HG03025 (cell line): ENCODE data around the gene PUDP.
"Not testable (repeated sequence)": the region's sequence is repeated elsewhere in the genome, so short reads cannot be mapped to it uniquely, and the experiment has no call there.

ENCODE experiments used
- ATAC-seq: cut with Tn5 transposase; IDR thresholded peaks from one replicate; pipeline ENCODE4 v1.9.1; 2021; ENCODE audit warnings: mild to moderate bottlenecking, moderate library complexity; ENCODE audit not compliant: unreplicated experiment, low FRiP score

PUDP gene

DNA sequence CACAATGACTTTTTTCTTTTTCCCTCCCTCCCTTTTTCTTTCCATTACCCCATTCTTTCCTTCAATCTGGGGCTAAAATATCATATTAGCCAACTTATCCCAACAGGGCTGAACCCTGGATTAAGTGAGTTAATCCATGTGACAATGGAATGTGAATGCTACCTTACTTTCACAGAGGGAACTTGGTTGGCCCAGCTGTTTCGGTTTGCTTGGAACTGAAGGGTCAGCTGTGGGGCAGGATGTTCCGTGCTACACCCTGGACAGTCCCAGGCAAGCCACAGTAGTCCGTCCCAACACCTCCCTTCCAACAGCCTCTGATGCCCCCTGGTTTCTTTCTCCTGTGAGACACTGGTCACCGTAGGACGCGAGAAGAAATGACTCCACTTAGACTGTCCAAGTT lies 95.4 kb downstream of the PUDP start:
- ATAC-seq: no peak

DNA sequence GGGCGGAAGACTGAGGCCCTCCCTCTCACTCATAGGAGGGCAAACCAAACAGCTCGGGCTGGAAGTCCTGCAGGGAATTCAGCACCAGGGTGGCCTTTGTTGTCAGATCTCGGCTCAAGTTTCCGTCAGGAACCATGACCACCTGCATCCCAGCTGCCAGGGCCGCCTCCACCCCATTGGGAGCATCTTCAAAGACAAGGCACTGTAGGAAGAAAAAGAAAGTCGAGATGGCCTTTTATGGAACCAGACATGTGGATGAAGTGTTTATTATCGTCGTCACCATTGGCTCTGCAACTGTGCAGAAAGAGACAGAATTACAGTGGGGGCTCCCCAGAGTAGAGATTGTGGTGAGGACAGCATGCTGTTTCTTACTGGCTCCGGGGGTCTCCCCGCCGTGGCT lies 97.7 kb downstream of the PUDP start:
- no peak for ATAC-seq

DNA sequence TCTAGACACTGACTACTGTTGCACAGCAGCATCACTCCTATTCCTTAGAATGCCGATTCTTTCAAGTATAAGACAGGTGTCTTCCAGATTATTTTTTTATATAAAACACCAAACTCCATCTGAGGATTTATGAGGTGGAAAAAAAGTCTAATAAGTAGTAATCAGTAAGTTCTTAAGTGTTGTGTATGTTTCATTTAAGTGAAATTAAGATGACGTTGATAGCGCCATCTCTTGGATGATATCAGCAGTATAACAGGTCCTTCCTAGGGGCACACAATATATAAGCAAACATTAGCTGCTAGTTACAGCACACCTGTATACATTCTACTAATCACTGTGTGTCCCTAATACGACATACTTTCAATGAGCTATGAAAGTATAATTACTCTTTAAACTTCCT lies 100.0 kb downstream of the PUDP start:
- ATAC-seq: no peak

DNA sequence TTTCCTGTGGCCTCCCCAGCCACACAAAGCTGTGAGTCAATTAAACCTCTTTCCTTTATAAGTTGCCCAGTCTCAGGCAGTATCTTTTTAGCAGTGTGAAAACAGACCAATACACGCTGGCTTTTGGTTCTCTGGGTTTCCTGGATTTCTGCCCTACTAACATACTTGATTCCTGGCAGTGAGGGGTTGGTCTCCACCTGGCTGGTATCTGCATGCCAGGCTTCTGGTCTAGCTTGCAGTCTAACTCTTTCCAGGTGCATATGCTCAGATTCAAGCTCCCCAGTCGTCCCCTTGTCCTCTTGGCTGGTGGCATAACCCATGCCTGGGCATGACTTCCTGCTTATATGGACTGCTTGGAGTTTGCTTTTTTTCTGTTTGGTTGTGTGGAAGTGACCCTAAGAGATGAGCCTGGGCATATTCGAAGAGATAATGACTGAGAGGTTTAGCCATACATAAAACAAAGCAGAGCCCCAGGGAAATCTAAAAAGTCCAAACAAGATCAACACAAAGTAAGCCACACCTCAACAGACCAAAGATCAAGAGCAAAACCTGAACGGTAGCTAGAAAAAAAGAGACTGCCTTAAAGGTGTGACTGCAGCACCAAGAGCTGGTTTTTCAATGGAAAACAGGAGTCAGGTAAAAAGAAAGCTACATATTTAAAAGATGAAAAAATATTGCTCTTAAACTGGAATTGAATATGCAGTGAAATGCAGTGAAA lies 102.6 kb downstream of the PUDP start:
- ATAC-seq: no peak

DNA sequence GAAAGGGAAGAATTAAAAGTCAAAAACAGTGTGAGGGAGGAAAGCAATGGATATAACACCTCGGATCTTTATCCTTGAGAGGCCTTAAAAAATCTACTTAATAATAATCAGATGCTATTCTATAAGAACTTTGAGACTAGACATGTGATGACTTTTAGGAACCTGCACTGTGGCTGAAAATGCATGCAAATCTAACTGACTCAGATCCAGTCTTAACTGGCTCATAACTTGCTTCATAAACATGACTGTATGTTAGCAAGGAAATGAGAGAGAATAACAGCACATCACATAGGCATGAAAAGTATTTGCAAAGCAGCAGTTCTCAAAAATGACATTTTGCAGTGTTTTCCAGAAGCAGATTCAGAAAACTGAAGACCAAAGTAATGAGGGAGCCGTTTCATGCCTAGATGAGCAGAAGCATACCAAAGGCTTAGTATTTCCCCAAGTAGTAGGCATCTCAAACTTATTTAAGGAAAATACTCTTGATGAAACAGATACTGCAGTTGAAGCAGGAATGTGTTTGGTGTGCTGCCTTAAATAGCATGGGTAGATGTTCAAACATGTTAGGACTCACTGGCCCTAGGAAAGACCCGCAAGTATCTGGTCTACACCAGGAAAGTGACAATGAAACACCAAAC lies 104.0 kb downstream of the PUDP start:
- not testable (repeated sequence) for ATAC-seq

DNA sequence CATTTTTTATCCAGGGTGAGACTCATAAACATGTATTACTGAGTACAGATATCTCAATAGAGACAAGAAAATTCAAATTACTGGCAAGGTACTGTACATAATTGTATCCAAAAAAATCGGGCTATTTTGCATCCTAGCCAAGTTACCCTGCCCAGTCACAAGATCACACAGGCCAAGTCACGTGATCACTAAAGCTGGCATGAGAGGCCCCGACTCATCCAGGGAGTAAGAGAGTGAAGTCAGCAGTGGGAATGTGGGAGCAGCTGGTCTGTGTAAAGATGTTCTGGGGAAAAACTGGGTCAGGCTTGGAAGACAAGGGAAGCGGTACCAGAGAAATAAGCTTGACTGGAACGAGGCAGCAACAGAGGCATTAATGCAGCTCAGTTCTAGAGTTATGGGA lies 119.7 kb downstream of the PUDP start:
- no peak for ATAC-seq

DNA sequence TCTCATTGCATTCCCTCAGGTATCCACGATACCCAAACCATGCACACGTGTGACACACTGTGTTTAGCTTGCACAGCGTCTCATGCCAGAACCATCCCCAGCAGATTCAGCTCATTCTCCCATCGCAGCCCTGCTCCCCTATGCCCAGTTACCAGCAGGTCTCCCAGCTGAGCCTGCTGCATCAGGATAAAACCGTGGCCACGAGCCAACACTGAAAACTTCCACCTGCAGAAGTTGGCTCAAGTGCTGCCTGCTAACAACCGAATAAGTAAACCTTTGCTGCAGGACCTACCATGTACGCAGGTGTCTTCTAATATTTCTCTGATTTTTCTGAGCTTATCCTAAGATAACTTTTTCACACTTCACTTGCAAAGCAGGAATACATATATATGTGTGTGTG lies 120.9 kb downstream of the PUDP start:
- ATAC-seq: no peak

DNA sequence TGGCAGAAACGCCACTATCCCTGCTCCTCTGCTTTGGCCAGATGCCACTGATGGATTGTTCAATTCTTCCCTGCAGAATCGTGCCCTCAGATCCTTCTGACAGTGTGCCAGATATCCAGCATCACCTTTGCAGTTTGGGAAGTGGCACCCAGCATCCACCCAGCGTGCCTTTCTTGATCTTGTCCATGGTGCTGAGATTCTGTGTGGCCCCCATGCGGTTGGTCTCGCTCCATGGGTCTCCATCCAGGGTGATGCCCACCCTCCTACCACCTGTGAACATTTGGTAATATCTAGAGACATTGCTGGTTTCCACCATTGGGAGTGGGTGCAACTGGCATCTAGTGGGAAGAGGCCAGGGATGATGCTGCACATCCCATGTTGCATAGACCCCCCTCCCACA lies 121.6 kb downstream of the PUDP start:
- ATAC-seq: not testable (repeated sequence)

DNA sequence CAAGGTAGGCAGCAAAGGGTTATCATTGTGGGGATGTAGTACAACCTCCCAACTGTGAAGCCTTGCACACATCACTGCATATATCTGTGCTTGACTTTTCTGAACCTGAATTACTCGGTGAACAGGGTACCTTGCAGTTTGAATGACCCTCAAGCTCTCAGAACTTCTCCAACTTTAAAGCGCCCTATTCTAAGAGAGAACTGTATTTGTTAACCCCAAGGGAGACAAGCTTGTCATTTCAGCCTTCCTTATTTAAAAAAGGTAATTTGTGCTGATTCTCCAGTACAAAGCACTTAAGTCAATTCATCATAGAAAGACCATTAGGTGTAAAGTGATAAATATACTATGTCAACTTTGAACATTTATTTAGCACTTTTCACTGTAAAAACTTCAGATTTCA lies 122.5 kb downstream of the PUDP start:
- no peak for ATAC-seq

DNA sequence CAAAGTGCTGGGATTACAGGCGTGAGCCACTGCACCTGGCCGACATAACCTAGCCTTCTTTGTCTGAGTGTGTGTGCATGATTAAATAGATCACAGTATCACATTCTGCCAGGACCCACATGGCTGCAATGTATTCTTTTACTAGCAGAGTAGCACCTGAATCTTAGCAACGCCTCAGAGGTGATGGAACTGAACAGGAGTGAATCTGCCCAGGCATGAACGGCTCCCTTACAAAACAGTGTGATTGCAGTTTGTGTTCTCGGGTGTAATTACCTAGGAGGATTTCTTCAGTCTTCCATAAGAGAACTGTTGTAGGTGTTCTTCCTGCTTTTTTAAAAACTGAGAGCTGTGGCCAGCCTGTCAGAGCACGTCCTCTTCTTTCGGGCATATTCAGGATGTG lies 123.1 kb downstream of the PUDP start:
- no peak for ATAC-seq

DNA sequence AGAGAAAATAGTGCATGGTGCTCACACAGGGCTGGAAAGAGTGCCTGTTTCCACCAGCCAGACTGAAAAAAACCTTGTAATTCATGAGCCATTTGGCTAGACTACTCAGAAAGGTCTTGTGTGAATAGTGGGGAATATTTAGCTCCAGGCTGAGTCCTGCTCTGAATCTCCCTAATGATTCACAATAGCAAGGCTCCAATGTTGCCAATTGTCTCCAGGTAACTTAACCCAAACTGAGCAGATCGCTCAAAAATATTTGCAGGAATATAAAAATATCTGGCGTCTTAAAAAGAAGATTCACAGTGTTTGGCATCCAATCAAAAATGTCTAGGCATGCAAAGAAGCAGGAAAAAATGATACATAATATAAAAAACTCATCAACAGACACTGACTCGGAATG lies 125.0 kb downstream of the PUDP start:
- ATAC-seq: not testable (repeated sequence)

DNA sequence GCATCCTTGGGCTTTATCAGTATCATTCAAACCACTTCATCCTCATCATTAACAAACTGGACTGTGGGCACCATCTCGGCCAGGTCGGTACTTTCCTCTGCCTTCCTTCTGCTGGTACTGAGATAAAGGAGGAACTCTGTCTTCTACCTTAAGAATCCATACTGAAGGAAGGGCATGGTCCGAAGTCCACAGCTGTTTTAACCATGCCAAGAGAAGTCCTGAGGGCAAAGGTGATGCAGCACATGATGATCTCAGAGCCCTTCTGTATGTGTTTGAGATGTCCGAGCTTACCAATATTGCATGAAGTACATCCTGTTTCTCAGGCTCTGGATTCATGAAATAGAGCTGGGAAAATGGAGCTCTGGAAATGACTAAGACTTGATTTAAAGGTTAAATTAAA lies 126.0 kb downstream of the PUDP start:
- no peak for ATAC-seq

DNA sequence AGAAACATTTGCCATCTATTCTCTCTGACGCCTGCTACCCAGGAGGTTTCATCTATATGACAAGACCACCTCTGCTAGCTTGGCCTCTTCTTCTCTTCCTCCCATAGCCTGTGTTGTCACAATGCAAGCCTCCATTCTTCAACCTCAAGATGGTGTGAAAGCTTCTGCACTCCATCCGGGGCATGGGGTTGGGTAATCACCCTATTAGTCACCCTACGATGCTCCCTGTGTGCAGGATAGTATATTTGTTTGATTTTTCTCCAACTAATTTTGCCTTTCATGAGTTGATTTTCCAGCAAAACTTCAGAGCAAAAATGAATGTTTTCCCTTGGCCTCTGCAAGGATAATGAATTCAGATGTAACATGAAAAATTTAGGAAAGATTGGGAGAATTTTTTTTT lies 128.4 kb downstream of the PUDP start:
- no peak for ATAC-seq

DNA sequence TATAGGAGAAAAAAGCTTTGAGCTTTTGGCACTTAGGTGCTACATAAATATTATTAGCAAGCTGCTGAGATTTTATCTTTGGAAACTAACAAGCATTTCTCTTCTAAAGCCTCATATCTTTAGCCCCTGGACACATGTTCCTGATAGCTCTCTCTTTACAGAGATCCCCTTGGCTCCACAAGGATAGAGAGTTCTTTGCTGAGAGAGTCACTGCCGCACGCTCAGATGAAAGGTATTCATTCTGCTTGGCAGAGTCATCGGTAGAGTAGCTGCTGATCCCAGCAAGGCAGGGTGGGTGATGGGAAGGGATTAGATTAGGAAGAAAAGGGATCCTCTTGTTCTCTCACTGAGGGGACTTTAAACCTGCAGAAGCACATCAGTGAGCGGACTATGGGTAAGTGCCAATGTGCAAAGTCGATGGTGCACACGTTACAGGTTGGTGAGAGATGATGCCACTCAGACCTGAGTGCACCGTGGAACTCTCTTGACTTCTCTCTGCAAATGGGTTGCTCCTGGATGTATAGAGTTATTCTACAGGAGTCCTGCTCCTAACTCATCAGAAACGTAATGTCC lies 135.6 kb downstream of the PUDP start:
- not testable (repeated sequence) for ATAC-seq

DNA sequence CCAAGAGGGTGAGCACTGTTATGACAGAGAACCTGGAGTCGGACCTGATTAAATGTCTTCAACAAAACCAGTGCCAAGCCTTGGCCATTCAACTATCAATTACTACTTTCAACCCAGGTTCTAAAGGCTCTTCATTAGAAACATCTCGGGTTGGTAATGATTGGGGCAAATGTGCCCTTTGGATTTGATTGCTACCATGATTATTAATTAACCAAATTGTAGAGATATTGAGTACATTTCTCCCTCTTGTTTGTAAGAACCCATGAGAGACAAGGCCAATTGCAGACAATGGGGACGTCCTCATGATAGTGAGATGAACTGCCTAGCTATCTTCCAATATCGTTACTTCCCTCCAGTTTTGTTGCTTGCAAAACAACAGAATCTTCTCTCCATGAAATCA lies 137.1 kb downstream of the PUDP start:
- not testable (repeated sequence) for ATAC-seq

DNA sequence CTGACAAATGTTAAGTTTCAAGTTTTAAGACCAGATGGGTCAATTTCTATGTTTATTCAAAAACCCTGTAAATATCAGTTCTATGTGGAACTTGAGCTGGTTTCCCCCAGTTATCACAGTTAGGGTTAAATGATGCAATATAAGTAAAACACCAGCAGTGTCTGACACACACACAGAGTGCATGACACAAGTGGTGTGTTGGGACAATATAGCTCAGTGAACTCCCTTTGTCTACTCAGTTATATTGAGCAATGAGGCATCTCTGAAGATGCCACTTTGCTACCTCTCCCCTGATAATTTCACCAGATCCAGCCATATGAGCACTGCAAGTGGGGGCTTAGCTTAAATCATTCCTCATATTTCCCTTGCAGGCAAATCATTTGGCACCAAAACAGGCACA lies 140.6 kb downstream of the PUDP start:
- not testable (repeated sequence) for ATAC-seq
